Fibroblast of skin of abdomen (primary cell): Measurements from ENCODE around the gene FAM131C.
A peak's percentile ranks its signal among the peaks of the same experiment; 100 is the strongest.
"Not testable (repeated sequence)": the region's sequence is repeated elsewhere in the genome, so short reads cannot be mapped to it uniquely, and the experiment has no call there.

Experiments used
- DNase-seq: peaks from one replicate; pipeline ENCODE4 v3.0.0-alpha.2; 2013

FAM131C gene

DNA sequence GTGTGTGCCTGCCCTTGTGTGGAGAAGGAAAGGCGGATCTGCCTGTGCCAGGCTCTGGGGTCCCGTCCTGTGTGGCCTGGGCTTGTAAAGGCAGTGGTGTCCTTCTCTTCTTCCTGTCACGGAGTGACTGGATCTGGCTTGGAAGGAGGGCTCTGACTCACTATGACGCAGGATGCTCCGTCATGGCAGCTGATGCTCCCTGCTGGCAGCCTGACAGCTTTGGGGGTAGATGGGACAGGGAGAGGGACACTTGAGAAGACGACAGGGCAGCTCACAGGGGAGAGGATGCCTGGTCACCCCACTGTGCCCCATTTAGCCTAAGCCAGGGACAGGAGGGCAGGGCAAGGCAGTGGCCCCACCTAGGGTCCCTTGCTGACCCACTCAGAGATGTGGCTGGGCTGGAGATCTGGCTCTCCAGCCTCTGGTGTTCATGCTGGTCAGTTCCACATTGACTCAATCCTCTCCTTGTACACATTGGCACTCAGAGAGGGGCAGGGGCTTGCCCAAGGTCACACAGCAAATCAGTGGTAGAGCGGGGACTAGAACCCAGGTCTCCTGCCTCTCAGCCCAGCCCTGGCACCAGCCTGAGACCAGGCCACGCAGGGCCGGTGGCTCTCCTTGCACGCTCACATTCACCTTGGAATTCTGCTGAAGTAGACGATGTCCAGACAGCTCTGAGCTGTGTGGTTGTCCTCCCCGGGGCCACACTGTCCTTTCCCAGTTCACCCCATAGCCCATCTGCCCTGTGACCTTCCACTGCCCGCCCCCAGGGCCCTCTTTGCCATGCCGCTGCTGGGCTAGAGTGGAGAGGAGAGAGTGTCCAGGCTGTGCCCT lies 2.8 kb upstream of the FAM131C start:
- peak; percentile 92 for DNase-seq

- DNase-seq: peak; percentile 63
These were observed 2.0 kb upstream of the FAM131C start for GRCh38 chr1:16075337-16076030.

- DNase-seq: no peak
These were observed 766 bp upstream of the FAM131C start for GRCh38 chr1:16074217-16074616.

GRCh38 chr1:16072616-16073484 lies 601 bp downstream of the FAM131C start:
- DNase-seq: no peak

DNA sequence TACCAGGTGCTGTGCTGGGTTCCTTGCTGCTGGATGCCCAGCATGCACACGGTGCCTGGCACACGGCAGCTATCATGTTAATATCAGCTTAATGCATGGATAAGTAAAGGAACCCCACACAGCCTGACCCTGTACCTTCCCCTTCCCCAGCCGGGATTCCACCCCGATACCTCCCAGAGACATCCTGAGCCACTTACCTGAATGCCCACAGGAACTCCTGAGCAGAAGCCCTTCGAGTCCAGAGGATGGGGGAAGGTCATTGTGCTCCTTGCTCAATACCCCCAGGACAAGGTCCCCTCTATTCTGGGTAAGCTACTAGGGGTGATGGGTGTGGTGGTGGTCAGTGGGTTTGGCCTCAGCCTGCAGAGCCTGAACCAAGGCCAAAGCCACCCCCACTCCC lies 1.4 kb downstream of the FAM131C start:
- no peak for DNase-seq

DNA sequence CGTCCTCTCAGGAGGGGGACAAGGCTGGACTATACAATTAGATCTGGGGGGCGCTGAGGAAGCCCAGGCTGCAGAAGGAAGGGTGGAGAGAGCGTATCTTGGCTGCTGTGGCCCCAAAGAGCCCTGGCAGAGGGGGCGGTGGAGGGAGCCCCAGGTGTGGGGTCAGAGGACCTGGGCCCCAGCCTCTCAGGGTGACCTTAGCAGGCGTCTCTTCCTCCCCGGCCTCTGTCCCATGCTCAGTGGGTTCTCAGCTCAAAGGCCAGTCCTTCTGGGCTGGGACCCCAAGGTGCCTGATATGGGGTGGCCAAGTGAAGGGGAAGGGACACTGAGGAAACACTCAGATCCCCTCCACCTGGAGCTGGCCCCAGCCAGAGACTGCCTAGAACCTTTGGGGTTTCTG lies 1.8 kb downstream of the FAM131C start:
- DNase-seq: no peak

GRCh38 chr1:16070640-16071355 lies 2.7 kb downstream of the FAM131C start:
- no peak for DNase-seq

GRCh38 chr1:16068356-16069270 lies 4.8 kb downstream of the FAM131C start:
- no peak for DNase-seq

- DNase-seq: no peak
These were observed 5.5 kb downstream of the FAM131C start for GRCh38 chr1:16067933-16068332.

- no peak for DNase-seq
These were observed 6.2 kb downstream of the FAM131C start for GRCh38 chr1:16067127-16067768.

DNA sequence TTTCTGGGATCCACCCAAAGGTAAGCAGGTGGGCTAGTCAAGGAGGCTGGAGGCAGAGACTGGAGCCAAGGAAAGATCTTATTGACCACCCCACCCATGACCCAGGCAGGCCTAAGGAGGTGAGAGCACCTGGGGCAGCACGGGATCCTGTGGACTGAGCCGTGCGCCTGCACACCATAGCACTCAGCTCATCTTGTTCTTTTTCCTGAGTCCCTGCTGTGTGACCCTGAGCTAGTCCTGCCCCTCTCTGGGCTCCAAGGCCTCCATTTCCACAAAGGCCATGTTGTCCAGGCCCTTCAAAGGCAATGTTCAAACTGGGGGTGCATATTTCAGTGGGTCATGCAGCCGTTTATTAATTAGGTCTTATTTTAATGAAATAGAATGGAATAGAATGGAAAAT lies 7.2 kb downstream of the FAM131C start:
- no peak for DNase-seq

GRCh38 chr1:16065269-16065576 lies 8.2 kb downstream of the FAM131C start:
- no peak for DNase-seq

DNA sequence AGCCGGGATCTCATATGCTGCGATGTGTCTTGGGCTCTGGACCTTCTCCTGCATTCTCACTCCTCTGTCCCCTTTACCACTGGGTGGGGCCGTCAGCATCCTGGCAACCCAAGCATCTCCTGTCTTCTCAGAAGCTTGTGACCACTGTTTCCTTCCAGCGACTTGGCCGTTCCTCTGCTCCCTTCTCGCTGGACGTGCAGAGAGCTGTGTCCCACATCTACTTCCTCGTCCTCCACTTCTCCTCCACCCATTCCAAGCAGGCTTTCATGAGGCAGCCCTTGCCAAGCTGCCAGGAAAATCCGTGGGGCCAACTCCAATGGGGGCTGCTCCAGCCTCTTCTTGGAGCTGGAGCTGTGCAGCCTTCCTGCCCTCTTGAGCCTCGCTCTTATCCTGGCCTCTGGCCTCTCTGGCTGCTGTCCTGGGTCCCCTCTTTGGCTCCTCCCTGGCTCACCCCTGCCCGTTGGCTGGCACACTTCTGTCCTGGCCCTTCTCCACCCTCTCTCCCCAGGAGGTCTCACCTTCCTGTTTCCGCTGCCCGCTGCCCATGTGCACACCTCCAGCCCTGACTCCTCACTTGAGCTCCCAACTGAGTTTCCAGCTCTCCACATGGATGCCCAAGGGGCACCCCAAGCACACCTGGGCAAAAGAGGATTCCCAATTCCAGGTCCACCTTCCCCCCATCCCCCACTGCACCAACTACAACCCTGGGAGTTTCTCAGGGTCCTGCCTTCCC lies 8.7 kb downstream of the FAM131C start:
- no peak for DNase-seq

DNA sequence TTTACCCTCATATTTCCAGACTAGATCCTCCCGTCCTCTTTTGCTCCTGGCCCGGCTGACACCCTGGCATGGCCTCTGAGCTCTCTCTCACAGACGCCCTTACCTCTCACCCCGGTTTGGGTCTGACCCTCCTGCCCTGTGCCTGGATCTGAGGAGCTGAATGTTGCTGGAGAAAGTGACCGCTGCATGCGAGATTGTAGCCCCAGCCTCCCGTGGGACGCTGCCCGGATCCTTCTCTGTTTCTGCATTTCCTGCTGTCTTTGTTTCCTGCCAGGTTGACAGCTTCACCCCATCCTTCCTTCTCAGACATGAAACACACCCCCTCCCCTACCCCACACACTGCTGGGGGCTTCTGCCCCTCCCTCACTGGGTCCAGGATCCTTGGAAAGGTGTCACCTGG lies 9.5 kb downstream of the FAM131C start:
- no peak for DNase-seq

DNA sequence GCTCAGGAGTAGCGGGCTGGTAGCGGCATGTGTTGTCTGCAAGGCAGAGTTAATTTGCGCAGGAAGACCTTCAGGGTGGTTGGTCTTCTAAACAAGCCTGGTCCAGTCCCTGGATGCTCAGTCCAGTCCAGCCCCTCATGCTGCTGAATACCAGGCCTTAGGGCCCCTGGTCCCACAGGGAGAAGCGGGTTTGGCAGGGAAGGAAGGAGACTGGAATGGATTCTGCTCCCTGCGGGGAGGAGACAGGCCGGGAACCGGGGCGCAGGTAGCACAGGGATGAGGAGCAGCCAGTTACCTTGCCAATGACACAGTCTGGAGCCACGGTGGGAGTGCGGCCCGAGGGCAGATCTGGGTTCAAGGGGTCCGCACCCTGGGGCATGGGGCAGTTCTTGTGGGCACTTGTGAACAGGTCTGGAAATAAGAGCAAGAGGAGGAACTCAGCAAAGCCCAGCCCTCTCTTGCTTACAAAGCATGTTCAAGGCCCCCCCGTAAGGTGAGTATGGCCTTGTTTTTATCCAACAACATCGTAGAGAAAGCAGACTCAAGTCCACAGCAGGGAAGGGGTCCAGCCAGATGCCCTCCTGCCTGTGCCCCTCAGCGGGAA lies 10.1 kb downstream of the FAM131C start:
- no peak for DNase-seq

- DNase-seq: not testable (repeated sequence)
These were observed 10.8 kb downstream of the FAM131C start for GRCh38 chr1:16062687-16063075.

DNA sequence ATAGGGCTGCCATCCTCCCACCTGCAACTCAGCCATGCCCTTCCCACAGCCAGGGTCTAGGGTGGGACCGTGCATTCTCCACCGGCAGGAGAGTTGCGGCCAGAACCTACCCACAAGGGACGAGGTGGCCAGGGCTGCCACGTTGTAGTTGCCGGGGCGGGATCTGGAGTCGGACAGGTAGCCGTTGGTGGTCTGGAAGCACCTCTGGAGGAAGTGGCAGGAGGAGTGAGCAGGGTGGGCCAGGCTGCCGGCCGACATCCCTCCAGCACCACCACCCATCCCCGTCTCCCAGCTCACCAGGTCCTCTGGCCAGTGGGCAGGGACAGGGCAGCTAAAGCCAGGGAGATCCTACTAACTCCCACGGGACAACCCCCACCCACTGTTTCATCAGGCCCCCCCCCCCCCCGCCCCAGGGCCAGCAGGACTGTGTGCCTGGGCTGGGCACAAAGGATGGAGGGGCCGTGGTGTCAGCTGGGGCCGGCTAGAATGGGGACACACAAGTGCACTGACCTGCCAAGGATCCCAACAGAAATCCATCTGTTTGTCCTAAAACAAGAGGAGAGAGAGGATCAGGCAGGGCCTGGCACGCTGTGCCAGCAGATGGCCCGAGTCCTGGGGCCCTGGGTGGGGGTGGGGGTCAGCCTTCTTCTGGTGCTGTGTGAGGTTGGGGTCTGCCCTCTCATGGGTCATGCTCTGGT lies 11.3 kb downstream of the FAM131C start:
- DNase-seq: not testable (repeated sequence)

GRCh38 chr1:16061266-16061665 lies 12.2 kb downstream of the FAM131C start:
- no peak for DNase-seq
